ENCODE results near the gene HEXD.
"Not testable (repeated sequence)": the region's sequence is repeated elsewhere in the genome, so short reads cannot be mapped to it uniquely, and the experiment has no call there.

The HEXD gene

GRCh38 chr17:82418001-82418986, at the start of gene HEXD, which contains the start of gene OGFOD3:
Gene HEXD, plus strand, starts transcription at chr17:82418347. Its CDS starts 1,453 bp downstream, at chr17:82419800.
Gene OGFOD3, minus strand, starts transcription at chr17:82418586. Its CDS starts 101 bp downstream, at chr17:82418485.
- Mint-ChIP-seq H3K9me3 (no peaks in the 10 kb centered on the region), H3K27ac (peak within 1 kb of the TSS; percentile 90), H3K36me3 (peaks cover 30% of the 10 kb centered on the region), H3K27me3 (no peaks in the 10 kb centered on the region), H3K4me3 (peak within 1 kb of the TSS; percentile 80), H3K4me1 (peaks cover 32% of the 10 kb centered on the region)
- peak; percentile 87 for DNase-seq
- CTCF ChIA-PET = interaction anchor here (0.9 to 1.6 kb wide), 7 partner anchors 39 to 190 kb away, joined by 3 to 6 read pairs (median 4); partner anchors contain the start of gene SLC16A3

DNA sequence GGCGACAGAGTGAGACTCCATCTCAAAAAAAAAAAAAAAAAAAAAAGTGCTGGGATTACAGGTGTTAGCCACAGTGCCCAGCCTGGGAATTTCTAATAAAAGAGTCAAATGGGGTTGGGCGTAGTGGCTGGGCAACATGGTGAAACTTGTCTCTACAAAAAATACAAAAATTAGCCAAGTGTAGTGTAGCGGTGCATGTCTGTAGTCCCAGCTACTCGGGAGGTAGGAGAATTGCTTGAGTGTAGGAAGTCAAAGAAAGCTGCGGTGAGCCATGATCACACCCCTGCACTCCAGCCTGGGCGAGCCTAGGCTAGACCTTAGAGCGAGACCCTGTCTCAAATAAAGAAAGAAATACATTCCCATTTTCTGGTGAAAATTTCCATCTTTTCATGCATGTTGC, 48.9 kb upstream of the HEXD start:
- no peaks in the 10 kb centered on the region for H3K9me3 Mint-ChIP-seq
- CTCF ChIA-PET = interaction anchor here (1.3 to 1.7 kb wide), 3 partner anchors 11 to 45 kb away, joined by 3 to 6 read pairs (median 4); partner anchors contain the start of gene TEX19
- H3K36me3 Mint-ChIP-seq = no peaks in the 10 kb centered on the region
- peaks cover 20% of the 10 kb centered on the region for H3K4me1 Mint-ChIP-seq
- no peak for DNase-seq
- no peak overlapping the region for H3K27ac Mint-ChIP-seq
- no peak overlapping the region for H3K4me3 Mint-ChIP-seq
- H3K27me3 Mint-ChIP-seq = peaks cover 81% of the 10 kb centered on the region

GRCh38 chr17:82370471-82371332, 47.4 kb upstream of the HEXD start:
- peak overlapping the region; percentile 60 for H3K4me3 Mint-ChIP-seq
- DNase-seq = peak; percentile 59
- no peaks in the 10 kb centered on the region for H3K36me3 Mint-ChIP-seq
- CTCF ChIA-PET = interaction anchor here (1.3 to 1.7 kb wide), 4 partner anchors 12 to 43 kb away, joined by 3 to 6 read pairs (median 4); partner anchors contain the start of gene TEX19
- H3K27ac Mint-ChIP-seq = peak overlapping the region; percentile 31
- peaks cover 20% of the 10 kb centered on the region for H3K4me1 Mint-ChIP-seq
- H3K9me3 Mint-ChIP-seq = no peaks in the 10 kb centered on the region
- peaks cover 91% of the 10 kb centered on the region for H3K27me3 Mint-ChIP-seq

- peak within 1 kb of the TSS; percentile 60 for H3K4me3 Mint-ChIP-seq
- H3K4me1 Mint-ChIP-seq = peaks cover 20% of the 10 kb centered on the region
- H3K27me3 Mint-ChIP-seq = peaks cover 92% of the 10 kb centered on the region
- H3K27ac Mint-ChIP-seq = peak within 1 kb of the TSS; percentile 31
- no peaks in the 10 kb centered on the region for H3K9me3 Mint-ChIP-seq
- CTCF ChIA-PET = interaction anchor here (1.4 kb wide), 1 partner anchor 19 kb away, joined by 5 read pairs; no protein-coding TSS in a partner anchor
- no peaks in the 10 kb centered on the region for H3K36me3 Mint-ChIP-seq
- DNase-seq = no peak
Measured at GRCh38 chr17:82371333-82372248, 46.6 kb upstream of the HEXD start, which contains the start of gene UTS2R. Gene UTS2R, plus strand, starts transcription at chr17:82371765. Its CDS starts 2,560 bp downstream, at chr17:82374325.

DNA sequence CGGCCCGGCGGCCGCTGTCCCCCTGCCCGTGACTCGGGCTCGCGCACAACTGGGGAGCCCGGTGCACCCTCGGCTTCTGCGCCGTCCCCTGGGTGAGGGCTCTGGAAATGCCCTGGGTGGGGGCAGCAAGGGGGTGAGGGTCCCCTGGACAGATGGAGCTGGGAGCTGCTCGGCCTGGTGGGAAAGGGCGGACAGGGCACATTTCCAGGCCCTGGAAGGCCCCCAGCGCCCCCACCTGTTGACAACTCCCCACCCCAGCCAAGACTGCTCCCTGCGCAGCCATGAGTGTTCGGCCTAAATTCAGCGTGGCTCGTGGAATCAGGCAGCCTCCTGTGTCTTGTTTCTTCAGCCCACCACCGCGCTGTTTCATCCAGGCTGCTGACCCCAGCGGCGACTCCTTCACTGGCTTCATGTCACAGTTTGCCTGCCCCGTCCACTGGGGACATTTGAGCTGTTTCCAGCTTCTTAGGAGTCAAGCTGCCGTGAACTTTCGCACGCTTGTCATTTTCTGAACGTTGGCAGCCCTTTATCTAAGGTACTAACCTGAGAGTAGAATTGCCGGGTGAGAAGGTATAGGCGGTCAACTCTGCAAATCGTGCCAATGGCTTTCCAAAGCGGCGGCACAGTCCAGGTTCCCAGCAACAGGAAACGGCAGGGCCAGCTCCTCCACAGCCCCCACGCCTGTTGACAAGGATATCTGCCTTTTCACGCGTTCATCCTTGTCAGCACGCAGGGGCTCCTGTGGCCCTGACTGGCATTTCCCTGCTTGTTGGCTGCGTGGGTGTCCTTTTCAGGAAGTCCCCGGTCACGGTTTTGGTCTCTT, 45.7 kb upstream of the HEXD start:
- H3K4me1 Mint-ChIP-seq = peaks cover 20% of the 10 kb centered on the region
- no peak for DNase-seq
- peaks cover 94% of the 10 kb centered on the region for H3K27me3 Mint-ChIP-seq
- no peaks in the 10 kb centered on the region for H3K9me3 Mint-ChIP-seq
- H3K27ac Mint-ChIP-seq = no peak overlapping the region
- CTCF ChIA-PET = interaction anchor here (0.7 kb wide), 1 partner anchor 15 kb away, joined by 3 read pairs; no protein-coding TSS in a partner anchor
- no peak overlapping the region for H3K4me3 Mint-ChIP-seq
- H3K36me3 Mint-ChIP-seq = no peaks in the 10 kb centered on the region

- peaks cover 94% of the 10 kb centered on the region for H3K27me3 Mint-ChIP-seq
- CTCF ChIA-PET = interaction anchor here (0.7 kb wide), 1 partner anchor 16 kb away, joined by 3 read pairs; no protein-coding TSS in a partner anchor
- H3K4me3 Mint-ChIP-seq, H3K27ac Mint-ChIP-seq, H3K9me3 Mint-ChIP-seq, H3K36me3 Mint-ChIP-seq, DNase-seq: not testable (repeated sequence)
- H3K4me1 Mint-ChIP-seq = peaks cover 20% of the 10 kb centered on the region
Measured at GRCh38 chr17:82373072-82373452, 45.1 kb upstream of the HEXD start.

DNA sequence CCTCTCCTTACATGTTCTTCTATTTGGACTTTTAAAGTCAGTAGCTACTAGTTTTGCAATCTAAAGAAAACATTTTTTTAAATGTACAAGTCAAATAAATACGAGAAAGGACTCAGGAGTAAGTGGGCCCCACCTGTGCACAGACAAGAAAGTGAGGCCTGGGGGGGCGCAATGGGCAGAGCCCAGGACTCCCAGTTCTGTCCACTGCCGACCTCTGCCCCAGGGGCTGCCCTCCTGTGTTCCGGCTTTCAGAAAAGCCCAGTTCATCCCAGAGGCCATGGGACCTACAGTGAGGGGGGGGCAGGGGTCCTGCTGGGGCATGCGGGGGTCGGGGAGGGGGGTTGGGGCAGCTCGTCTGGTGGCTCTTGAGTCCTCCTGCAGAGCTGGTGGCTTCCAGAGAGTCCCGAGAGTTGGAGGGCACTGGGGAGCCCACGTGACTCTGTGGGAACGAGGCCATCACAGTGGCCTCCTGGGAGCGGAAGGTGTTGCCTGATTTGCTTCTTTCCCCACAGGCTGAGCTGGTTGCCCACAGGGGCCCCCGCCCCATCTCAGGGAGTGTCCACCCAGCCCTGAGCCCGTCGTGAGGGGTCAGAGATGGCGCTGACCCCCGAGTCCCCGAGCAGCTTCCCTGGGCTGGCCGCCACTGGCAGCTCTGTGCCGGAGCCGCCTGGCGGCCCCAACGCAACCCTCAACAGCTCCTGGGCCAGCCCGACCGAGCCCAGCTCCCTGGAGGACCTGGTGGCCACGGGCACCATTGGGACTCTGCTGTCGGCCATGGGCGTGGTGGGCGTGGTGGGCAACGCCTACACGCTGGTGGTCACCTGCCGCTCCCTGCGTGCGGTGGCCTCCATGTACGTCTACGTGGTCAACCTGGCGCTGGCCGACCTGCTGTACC, 44.2 kb upstream of the HEXD start:
- no peaks in the 10 kb centered on the region for H3K9me3 Mint-ChIP-seq
- H3K4me3 Mint-ChIP-seq = no peak overlapping the region
- H3K27me3 Mint-ChIP-seq = peaks cover 97% of the 10 kb centered on the region
- no peak overlapping the region for H3K27ac Mint-ChIP-seq
- CTCF ChIA-PET = no interaction called here
- no peak for DNase-seq
- H3K4me1 Mint-ChIP-seq = peaks cover 20% of the 10 kb centered on the region
- H3K36me3 Mint-ChIP-seq = no peaks in the 10 kb centered on the region

- CTCF ChIA-PET = no interaction called here
- H3K27me3 Mint-ChIP-seq = peaks cover 96% of the 10 kb centered on the region
- H3K36me3 Mint-ChIP-seq = no peaks in the 10 kb centered on the region
- H3K4me3 Mint-ChIP-seq = no peak overlapping the region
- no peaks in the 10 kb centered on the region for H3K9me3 Mint-ChIP-seq
- DNase-seq = no peak
- no peak overlapping the region for H3K27ac Mint-ChIP-seq
- peaks cover 19% of the 10 kb centered on the region for H3K4me1 Mint-ChIP-seq
Measured at GRCh38 chr17:82374626-82375331, 43.4 kb upstream of the HEXD start.

- Mint-ChIP-seq H3K36me3 (no peaks in the 10 kb centered on the region), H3K27me3 (peaks cover 96% of the 10 kb centered on the region), H3K4me3 (no peak overlapping the region), H3K9me3 (no peaks in the 10 kb centered on the region), H3K27ac (no peak overlapping the region), H3K4me1 (peaks cover 14% of the 10 kb centered on the region)
- CTCF ChIA-PET = no interaction called here
- no peak for DNase-seq
Measured at GRCh38 chr17:82375359-82376041, 42.6 kb upstream of the HEXD start.

GRCh38 chr17:82376042-82376730, 42.0 kb upstream of the HEXD start:
- H3K9me3 Mint-ChIP-seq = no peaks in the 10 kb centered on the region
- CTCF ChIA-PET = no interaction called here
- no peak overlapping the region for H3K27ac Mint-ChIP-seq
- no peak for DNase-seq
- peaks cover 93% of the 10 kb centered on the region for H3K27me3 Mint-ChIP-seq
- H3K4me3 Mint-ChIP-seq = no peak overlapping the region
- H3K4me1 Mint-ChIP-seq = peaks cover 7% of the 10 kb centered on the region
- H3K36me3 Mint-ChIP-seq = no peaks in the 10 kb centered on the region

Data from activated naive CD4-positive, alpha-beta T cell treated with anti-CD3 and anti-CD28 coated beads, Interleukin-2, amount 10 ng/mL, durations not matched to agents 7 days and 5 days (primary cell).